HCT116 (cell line): ENCODE measurements around the gene TRIM9. TPM values are rescaled to one million over a fixed set of nuclear protein-coding genes. Genes with fewer than 3 reads are reported as not detected.

Experiments used
- ATAC-seq: fragments of 200-7000 bp; cut with Tn5 transposase; 2 replicates; pipeline ENCODE4 v1.9.1; 2020; ENCODE audit warnings: mild to moderate bottlenecking, moderate library complexity
- BruUV-seq: library from RNA; stranded (reverse); fragments of 400-500 nt; replicated peaks from 2 replicates; lab custom pipeline; 2021; lab: Mats Ljungman, UMichigan
- CTCF ChIA-PET: fragments of 300-600 bp; sonication (Branson Sonifier 250); formaldehyde crosslinking; loops from one replicate; lab custom pipeline; 2021; ENCODE audit warnings: antibody characterized with exemption; lab: Charles Lee
- POLR2A ChIA-PET: fragments of 300-600, 350-600 bp; sonication (Branson Sonifier 250); formaldehyde crosslinking; loops from one replicate; lab custom pipeline; 2021; ENCODE audit warnings: antibody characterized with exemption; lab: Charles Lee
- RAD21 ChIA-PET, 2 experiments: fragments of 300-600 bp; sonication (Branson Sonifier 250); formaldehyde crosslinking; loops; one replicate each; lab custom pipeline; 2023; ENCODE audit warnings: low total read pairs in 2 of 2; ENCODE audit not compliant: uncharacterized antibody in 2 of 2, unreplicated experiment in 2 of 2, low non-redundant PET in 1 of 2; lab: Charles Lee
- DNase-seq: peaks from one replicate; pipeline ENCODE4 v3.0.0-alpha.2; 2010; ENCODE audit warnings: low read depth, low spot score
- H2AFZ ChIP-seq: fragments of 200-600 bp; shearing (Covaris generic), sonication (generic); 2 replicates; pipeline ENCODE4 v1.6.1; 2017; ENCODE audit warnings: low read depth, mixed run types, mixed read lengths, antibody characterized with exemption, low read length; ENCODE audit not compliant: poor library complexity, severe bottlenecking
- H3K27ac ChIP-seq: 2 replicates; pipeline ENCODE4 v1.5.1; 2012; ENCODE audit warnings: low read depth, low read length
- H3K27me3 ChIP-seq: fragments of 200-600 bp; sonication (generic); 2 replicates; pipeline ENCODE4 v1.6.1; 2016; ENCODE audit warnings: mixed run types, low read length, mixed read lengths; ENCODE audit not compliant: insufficient read depth
- H3K36me3 ChIP-seq, 2 experiments: fragments of 200-500 bp in 1 of 2; fragments of 200-600 bp in 1 of 2; sonication (Bioruptor generic) in 1 of 2; sonication (generic) in 1 of 2; 2 replicates each; pipeline versions ENCODE4 v1.5.1 to v1.6.1; 2014 to 2016; ENCODE audit warnings: low read length in 2 of 2, inconsistent platforms in 1 of 2, mixed read lengths in 1 of 2, mixed run types in 1 of 2; ENCODE audit not compliant: insufficient read depth in 2 of 2, control insufficient read depth in 1 of 2
- H3K4me1 ChIP-seq, 2 experiments: fragments of 200-600 bp in 1 of 2; sonication (generic) in 1 of 2; 2 replicates each; pipeline versions ENCODE4 v1.5.1 to v1.6.1; 2012 to 2017; ENCODE audit warnings: low read length in 2 of 2, inconsistent platforms in 1 of 2, mild to moderate bottlenecking in 1 of 2, mixed read lengths in 1 of 2, mixed run types in 1 of 2, moderate library complexity in 1 of 2; ENCODE audit not compliant: insufficient read depth in 2 of 2, control insufficient read depth in 1 of 2
- H3K4me2 ChIP-seq: fragments of 200-600 bp; sonication (generic); 2 replicates; pipeline ENCODE4 v1.6.1; 2017; ENCODE audit warnings: mixed run types, low read length, mixed read lengths
- H3K4me3 ChIP-seq, 2 experiments: fragments of 200-600 bp in 1 of 2; sonication (generic) in 1 of 2; replicated peaks in 1 of 2; 2 replicates each; pipeline ENCODE4 v1.5.1; 2011 to 2016; ENCODE audit warnings: low read length in 2 of 2, control low read depth in 1 of 2, low read depth in 1 of 2, mild to moderate bottlenecking in 1 of 2, mixed read lengths in 1 of 2, mixed run types in 1 of 2
- H3K79me2 ChIP-seq: fragments of 200-600 bp; sonication (generic); 2 replicates; pipeline ENCODE4 v1.6.1; 2017; ENCODE audit warnings: mild to moderate bottlenecking, mixed run types, low read length, moderate library complexity, mixed read lengths; ENCODE audit not compliant: insufficient read depth
- H3K9ac ChIP-seq: fragments of 200-600 bp; sonication (generic); 2 replicates; pipeline ENCODE4 v1.6.1; 2016; ENCODE audit warnings: low read length, mixed read lengths
- H3K9me2 ChIP-seq: fragments of 200-600 bp; sonication (generic), shearing (Covaris generic); 2 replicates; pipeline ENCODE4 v1.6.1; 2017; ENCODE audit warnings: mixed run types, mild to moderate bottlenecking, moderate library complexity; ENCODE audit not compliant: insufficient read depth
- H3K9me3 ChIP-seq, 2 experiments: fragments of 200-500 bp in 1 of 2; fragments of 200-600 bp in 1 of 2; sonication (Bioruptor generic) in 1 of 2; sonication (generic) in 1 of 2; 2 replicates each; pipeline ENCODE4 v1.6.1; 2014 to 2017; ENCODE audit warnings: low read length in 2 of 2, mixed read lengths in 2 of 2, inconsistent platforms in 1 of 2, low read depth in 1 of 2, mild to moderate bottlenecking in 1 of 2, mixed run types in 1 of 2, moderate library complexity in 1 of 2; ENCODE audit not compliant: control insufficient read depth in 1 of 2, insufficient read depth in 1 of 2
- H4K20me1 ChIP-seq: fragments of 200-600 bp; sonication (generic), shearing (Covaris generic); 2 replicates; pipeline ENCODE4 v1.6.1; 2017; ENCODE audit warnings: mixed run types, mild to moderate bottlenecking, moderate library complexity; ENCODE audit not compliant: insufficient read depth
- ATF3 ChIP-seq: IDR thresholded peaks from 2 replicates; pipeline ENCODE4 v1.6.1; 2012
- CBX3 ChIP-seq: IDR thresholded peaks from 2 replicates; pipeline ENCODE4 v1.6.1; 2012; ENCODE audit warnings: low read depth
- ELF1 ChIP-seq: IDR thresholded peaks from 2 replicates; pipeline ENCODE4 v1.6.1; 2012; ENCODE audit warnings: low read depth, borderline replicate concordance
- EZH2phosphoT487 ChIP-seq: fragments of 200-600 bp; IDR thresholded peaks from 2 replicates; pipeline ENCODE4 v1.6.1; 2018; ENCODE audit warnings: antibody characterized with exemption, borderline replicate concordance
- JUND ChIP-seq: IDR thresholded peaks from 2 replicates; pipeline ENCODE4 v1.6.1; 2012
- POLR2A ChIP-seq: IDR thresholded peaks from 2 replicates; pipeline ENCODE4 v1.7.0; 2011; ENCODE audit warnings: borderline replicate concordance; ENCODE audit not compliant: insufficient read depth, insufficient read length; ENCODE audit errors: extremely low read depth
- POLR2AphosphoS5 ChIP-seq: IDR thresholded peaks from 2 replicates; pipeline ENCODE4 v1.6.1; 2011; ENCODE audit warnings: mild to moderate bottlenecking, low read depth, low read length, moderate library complexity
- RAD21 ChIP-seq: IDR thresholded peaks from 2 replicates; pipeline ENCODE4 v1.6.1; 2012; ENCODE audit warnings: low read depth, mild to moderate bottlenecking
- SP1 ChIP-seq: IDR thresholded peaks from 2 replicates; pipeline ENCODE4 v1.6.1; 2012; ENCODE audit warnings: low read depth
- ZBTB33 ChIP-seq: IDR thresholded peaks from 2 replicates; pipeline ENCODE4 v1.6.1; 2011; ENCODE audit warnings: mild to moderate bottlenecking, low read length, moderate library complexity; ENCODE audit not compliant: insufficient replicate concordance; ENCODE audit errors: extremely low read depth
- intact Hi-C: fragments of 100-400 bp; cut with micrococcal nuclease; formaldehyde crosslinking; loops from 2 replicates; pipeline ENCODE4 v1.10.0; 2022
- total RNA-seq: library from RNA; stranded (reverse); gene quantifications from one replicate; pipeline ENCODE4 v1.2.1, GENCODE V29; 2021; ENCODE audit not compliant: unreplicated experiment

The TRIM9 gene
- total RNA-seq, 1 experiment from 2014 or later = 4.6 TPM

- Histone ChIP-seq H3K27ac (no peak overlapping the region), H3K4me1 (peaks cover 3 to 12% of the 10 kb centered on the region in 2 experiments; a peak in 3 of 4 replicates), H3K79me2 (peaks cover 80% of the 10 kb centered on the region), H3K36me3 (peaks cover 6 to 30% of the 10 kb centered on the region in 2 experiments; a peak in 3 of 4 replicates), H3K9me3 (no peaks in the 10 kb centered on the region), H3K9me2 (no peaks in the 10 kb centered on the region), H3K9ac (no peak overlapping the region), H4K20me1 (peaks cover 8% of the 10 kb centered on the region), H3K4me3 (no peak overlapping the region), H3K4me2 (no peak overlapping the region), H3K27me3 (no peaks in the 10 kb centered on the region), H2AFZ (no peak overlapping the region)
- no TSS peak for BruUV-seq
- ATAC-seq (no peak), DNase-seq (no peak)
- POLR2A ChIA-PET = no interaction called here
- RAD21 ChIA-PET = no interaction called here
- CTCF ChIA-PET = no interaction called here
- intact Hi-C loops = no loop called here
- TF ChIP-seq EZH2phosphoT487 (no peak), POLR2AphosphoS5 (no peak), POLR2A (no peak), CBX3 (no peak), ATF3 (no peak), ZBTB33 (no peak), ELF1 (no peak), JUND (no peak), RAD21 (no peak), SP1 (no peak)
Observed at GRCh38 chr14:50941151-50941550, 153.8 kb downstream of the TRIM9 start.
